Measurements from ENCODE around the gene ACOT6.
"Not testable (repeated sequence)": the region's sequence is repeated elsewhere in the genome, so short reads cannot be mapped to it uniquely, and the experiment has no call there.

Gene ACOT6

GRCh38 chr14:73651005-73651404 lies 38.7 kb downstream of the ACOT6 start:
- no peak for FAIRE-seq

- FAIRE-seq, result no peak
Measured at GRCh38 chr14:73655851-73656250, 43.5 kb downstream of the ACOT6 start.

GRCh38 chr14:73659202-73659601 lies 46.9 kb downstream of the ACOT6 start:
- FAIRE-seq, result not testable (repeated sequence)

DNA sequence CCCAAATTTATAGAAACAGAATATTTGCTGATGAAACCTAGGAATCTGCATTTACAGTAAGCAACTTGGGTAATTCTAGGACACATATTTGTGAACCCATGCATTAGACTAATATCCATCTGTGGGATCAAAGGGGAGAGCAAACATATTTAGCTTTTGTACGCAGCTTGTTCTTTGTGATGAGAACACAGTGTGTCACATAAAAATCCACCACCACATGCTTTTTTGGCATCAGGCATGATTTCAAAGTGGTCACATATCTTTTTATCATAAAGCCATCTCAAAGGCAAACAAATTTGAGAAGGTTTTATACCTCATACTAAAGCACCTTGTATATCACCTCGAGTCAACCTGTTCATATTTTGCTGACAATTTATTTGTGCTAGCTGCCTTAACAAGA lies 48.2 kb downstream of the ACOT6 start:
- no peak for FAIRE-seq

- FAIRE-seq, result no peak
Measured at GRCh38 chr14:73661872-73662271, 49.6 kb downstream of the ACOT6 start.

DNA sequence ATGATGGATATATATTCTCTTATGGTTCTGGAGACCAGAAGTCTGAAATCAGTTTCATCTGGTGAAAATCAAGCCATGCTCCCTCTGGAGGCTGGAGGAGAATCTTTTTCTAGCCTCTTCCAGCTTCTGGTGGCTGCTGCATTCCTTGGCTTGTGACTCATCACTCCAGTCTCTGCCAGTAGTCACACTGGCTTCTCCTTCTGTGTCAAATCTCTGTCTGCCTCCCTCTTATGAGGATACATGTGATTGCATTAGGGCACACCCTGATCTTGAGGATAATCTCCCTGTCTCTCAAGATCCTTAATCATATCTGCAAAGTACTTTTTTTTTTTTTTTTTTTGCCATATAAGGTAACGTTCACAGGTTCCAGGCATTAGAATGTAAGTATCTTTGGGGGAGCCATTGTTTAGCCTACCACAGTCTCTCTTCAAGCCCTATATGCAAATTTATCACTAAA lies 50.2 kb downstream of the ACOT6 start:
- FAIRE-seq, result no peak

GRCh38 chr14:73663548-73664212 lies 51.4 kb downstream of the ACOT6 start:
- no peak for FAIRE-seq

- no peak for FAIRE-seq
Measured at GRCh38 chr14:73665130-73665529, 52.8 kb downstream of the ACOT6 start.

- FAIRE-seq, result no peak
Measured at GRCh38 chr14:73666583-73666982, 54.3 kb downstream of the ACOT6 start.

- FAIRE-seq, result no peak
Measured at GRCh38 chr14:73667854-73668253, 55.5 kb downstream of the ACOT6 start.

Data from islet of Langerhans (tissue), 1 donor.